ENCODE results near the gene SH3BP1.

- no peak for TF ChIP-seq MAX (CRISPR knock-in tag; IDR thresholded peaks at IDR 0.05)
- TF ChIP-seq AR (CRISPR knock-in tag; IDR thresholded peaks at IDR 0.05) = no peak
- TF ChIP-seq CTCF (IDR thresholded peaks at IDR 0.05) = peak; percentile 88
- TF ChIP-seq USF2 (CRISPR knock-in tag; IDR thresholded peaks at IDR 0.05) = no peak
- TF ChIP-seq PRDM15 (CRISPR knock-in tag; IDR thresholded peaks at IDR 0.05) = no peak
- TF ChIP-seq NR3C1 (CRISPR knock-in tag; conservative IDR thresholded peaks at IDR 0.05; ENCODE audit: low read depth) = no peak
- TF ChIP-seq ATF3 (CRISPR knock-in tag; conservative IDR thresholded peaks at IDR 0.05) = no peak
- no peak for TF ChIP-seq E2F5 (CRISPR knock-in tag; IDR thresholded peaks at IDR 0.05)
Measured at GRCh38 chr22:37623075-37624016, 16.1 kb upstream of the SH3BP1 start.

All from WTC11 (cell line).